ENCODE measurements around the gene SLAIN2.

GRCh38 chr4:48297256-48297846 lies 44.0 kb upstream of the SLAIN2 start:
- TF ChIP-seq CTCF (IDR thresholded peaks at IDR 0.05) (no peak), ZFX (IDR thresholded peaks at IDR 0.05; ENCODE audit: borderline replicate concordance) (no peak)

Measured in 22Rv1 (cell line).